H1 (cell line): Measurements from ENCODE around the gene MPP4. TPM values are rescaled to one million over a fixed set of nuclear protein-coding genes. Genes with fewer than 3 reads are reported as not detected.

Experiments
- CTCF ChIA-PET: fragments of 300-600 bp; sonication (Branson Sonifier 250); formaldehyde crosslinking; loops from one replicate; lab custom pipeline; 2021; ENCODE audit not compliant: partially characterized antibody; lab: Charles Lee
- POLR2A ChIA-PET: fragments of 300-600 bp; sonication (Branson Sonifier 250); formaldehyde crosslinking; loops from one replicate; lab custom pipeline; 2021; ENCODE audit warnings: inconsistent platforms; ENCODE audit not compliant: partially characterized antibody; lab: Charles Lee
- DNase-seq, 2 experiments: peaks; one replicate each; pipeline versions ENCODE4 v3.0.0 to v3.0.0-alpha.2; 2010 to 2022; ENCODE audit warnings: low spot score in 2 of 2, low read depth in 1 of 2, mixed read lengths in 1 of 2
- FAIRE-seq: peaks from 2 replicates; lab custom pipeline; 2011; peaks lifted over from hg19 to GRCh38; lab: Jason Lieb, UNC
- H2AFZ ChIP-seq: 2 replicates; pipeline ENCODE4 v1.8.1; 2012; ENCODE audit warnings: low read length, inconsistent platforms
- H2AK5ac ChIP-seq: 2 replicates; pipeline ENCODE4 v1.6.1; 2013; ENCODE audit warnings: low read depth, low read length
- H2BK120ac ChIP-seq: replicated peaks from 2 replicates; pipeline ENCODE3; 2013; ENCODE audit warnings: low read depth, low read length, inconsistent platforms
- H2BK12ac ChIP-seq: 2 replicates; pipeline ENCODE4 v1.6.1; 2013; ENCODE audit warnings: low read depth, low read length
- H2BK15ac ChIP-seq: 2 replicates; pipeline ENCODE4 v1.6.1; 2013; ENCODE audit warnings: low read length
- H2BK20ac ChIP-seq: 2 replicates; pipeline ENCODE4 v1.6.1; 2013; ENCODE audit warnings: low read length
- H2BK5ac ChIP-seq: 2 replicates; pipeline ENCODE4 v1.6.1; 2013; ENCODE audit warnings: low read depth, low read length
- H3K14ac ChIP-seq: 2 replicates; pipeline ENCODE4 v1.6.1; 2013; ENCODE audit warnings: inconsistent platforms; ENCODE audit not compliant: insufficient read length
- H3K18ac ChIP-seq: 2 replicates; pipeline ENCODE4 v1.6.1; 2013; ENCODE audit warnings: low read length; ENCODE audit errors: extremely low read depth
- H3K23ac ChIP-seq: 2 replicates; pipeline ENCODE4 v1.6.1; 2013; ENCODE audit warnings: inconsistent platforms; ENCODE audit not compliant: insufficient read length
- H3K23me2 ChIP-seq: 2 replicates; pipeline ENCODE4 v1.6.1; 2013; ENCODE audit warnings: low read depth, low read length
- H3K27ac ChIP-seq: 2 replicates; pipeline ENCODE4 v1.6.1; 2011; ENCODE audit warnings: low read depth, low read length, inconsistent platforms
- H3K27me3 ChIP-seq, 4 experiments: replicated peaks in 1 of 4; 1 replicate in 1 of 4; 2 replicates in 3 of 4; pipeline versions ENCODE4 v1.6.1 to v1.8.1; 2011 to 2013; ENCODE audit warnings: low read length in 3 of 4, mild to moderate bottlenecking in 3 of 4, inconsistent platforms in 2 of 4, mixed read lengths in 2 of 4, moderate library complexity in 1 of 4; ENCODE audit not compliant: control insufficient read depth in 3 of 4, insufficient read depth in 3 of 4; ENCODE audit errors: extremely low read depth in 1 of 4
- H3K36me3 ChIP-seq, 4 experiments: 2 replicates each; pipeline versions ENCODE4 v1.6.1 to v1.8.1; 2011 to 2013; ENCODE audit warnings: mild to moderate bottlenecking in 4 of 4, low read length in 3 of 4, moderate library complexity in 2 of 4, control low read depth in 1 of 4, inconsistent platforms in 1 of 4; ENCODE audit not compliant: insufficient read depth in 4 of 4, control insufficient read depth in 2 of 4
- H3K4ac ChIP-seq: replicated peaks from 2 replicates; pipeline ENCODE3; 2013; ENCODE audit warnings: low read length, low read depth, mixed read lengths, inconsistent platforms; ENCODE audit not compliant: insufficient read length
- H3K4me1 ChIP-seq, 4 experiments: replicated peaks in 1 of 4; 1 replicate in 1 of 4; 2 replicates in 3 of 4; pipeline versions ENCODE4 v1.6.1 to v1.8.1; 2011 to 2013; ENCODE audit warnings: low read length in 3 of 4, inconsistent platforms in 2 of 4, mixed read lengths in 1 of 4; ENCODE audit not compliant: insufficient read depth in 4 of 4, control insufficient read depth in 3 of 4
- H3K4me2 ChIP-seq, 2 experiments: 2 replicates each; pipeline versions ENCODE4 v1.6.1 to v1.8.1; 2011 to 2013; ENCODE audit warnings: low read depth in 2 of 2, low read length in 2 of 2, control low read depth in 1 of 2, inconsistent platforms in 1 of 2, mild to moderate bottlenecking in 1 of 2; ENCODE audit not compliant: insufficient read depth in 1 of 2
- H3K4me3 ChIP-seq, 4 experiments: fragments of 200-600, 300-600 bp in 1 of 4; sonication (generic), shearing (Covaris generic), sonication (Bioruptor Twin) in 1 of 4; 2 replicates each; pipeline versions ENCODE4 v1.5.1 to v1.8.1; 2011 to 2016; ENCODE audit warnings: low read length in 4 of 4, low read depth in 3 of 4, control low read depth in 2 of 4, inconsistent platforms in 2 of 4, mild to moderate bottlenecking in 2 of 4, mixed read lengths in 1 of 4, moderate library complexity in 1 of 4; ENCODE audit not compliant: insufficient read depth in 2 of 4; ENCODE audit errors: extremely low read depth in 1 of 4
- H3K56ac ChIP-seq: replicated peaks from 2 replicates; pipeline ENCODE3; 2013; ENCODE audit warnings: low read depth, mild to moderate bottlenecking, mixed read lengths, low read length, inconsistent platforms; ENCODE audit not compliant: insufficient read length
- H3K79me1 ChIP-seq: 2 replicates; pipeline ENCODE4 v1.6.1; 2013; ENCODE audit warnings: low read depth, low read length, control low read depth
- H3K79me2 ChIP-seq, 2 experiments: 2 replicates each; pipeline versions ENCODE4 v1.6.1 to v1.8.1; 2012 to 2013; ENCODE audit warnings: low read length in 2 of 2, mild to moderate bottlenecking in 2 of 2, inconsistent platforms in 1 of 2; ENCODE audit not compliant: insufficient read depth in 2 of 2, control insufficient read depth in 1 of 2
- H3K9ac ChIP-seq, 4 experiments: replicated peaks in 1 of 4; 1 replicate in 1 of 4; 2 replicates in 3 of 4; pipeline versions ENCODE4 v1.6.1 to v1.8.1; 2011 to 2013; ENCODE audit warnings: low read depth in 3 of 4, low read length in 3 of 4, control low read depth in 2 of 4, mild to moderate bottlenecking in 2 of 4, moderate library complexity in 2 of 4, inconsistent platforms in 1 of 4; ENCODE audit errors: extremely low read depth in 1 of 4
- H3K9me3 ChIP-seq, 2 experiments: 2 replicates each; pipeline versions ENCODE4 v1.6.1 to v1.8.1; 2012 to 2013; ENCODE audit warnings: mild to moderate bottlenecking in 2 of 2, moderate library complexity in 2 of 2, control low read depth in 1 of 2, inconsistent platforms in 1 of 2, low read depth in 1 of 2, low read length in 1 of 2, mixed read lengths in 1 of 2; ENCODE audit not compliant: insufficient read depth in 2 of 2
- H4K20me1 ChIP-seq, 2 experiments: replicated peaks in 1 of 2; 2 replicates each; pipeline versions ENCODE3 to v1.8.1; 2011 to 2013; ENCODE audit warnings: inconsistent platforms in 2 of 2, low read length in 2 of 2, mild to moderate bottlenecking in 1 of 2; ENCODE audit not compliant: insufficient read depth in 2 of 2, control insufficient read depth in 1 of 2
- H4K5ac ChIP-seq: 2 replicates; pipeline ENCODE4 v1.6.1; 2013; ENCODE audit warnings: low read length, low read depth, mixed read lengths, inconsistent platforms; ENCODE audit not compliant: insufficient read length
- H4K8ac ChIP-seq: 2 replicates; pipeline ENCODE4 v1.8.0; 2013; ENCODE audit warnings: mild to moderate bottlenecking, moderate library complexity, low read length, inconsistent platforms; ENCODE audit not compliant: insufficient read depth; ENCODE audit errors: extremely low read depth
- H4K91ac ChIP-seq: replicated peaks from 2 replicates; pipeline ENCODE3; 2013; ENCODE audit warnings: low read length, mixed read lengths, inconsistent platforms; ENCODE audit not compliant: insufficient read length
- ASH2L ChIP-seq: fragments of 200-600, 300-600 bp; sonication (generic); IDR thresholded peaks from one replicate; pipeline ENCODE4 v1.7.1; 2017; ENCODE audit warnings: low read length
- ATF2 ChIP-seq: IDR thresholded peaks from 2 replicates; pipeline ENCODE4 v1.6.1; 2012; ENCODE audit warnings: low read length, inconsistent platforms
- CTCF ChIP-seq, 3 experiments: IDR thresholded peaks; 1 replicate in 2 of 3; 2 replicates in 1 of 3; pipeline versions ENCODE4 v1.5.1 to v1.6.1; 2011; ENCODE audit warnings: low read length in 3 of 3, mild to moderate bottlenecking in 3 of 3, inconsistent platforms in 2 of 3, low read depth in 1 of 3, moderate library complexity in 1 of 3; ENCODE audit not compliant: insufficient read depth in 1 of 3; ENCODE audit errors: control extremely low read depth in 1 of 3
- KDM4A ChIP-seq: IDR thresholded peaks from one replicate; pipeline ENCODE4 v1.7.1; 2012; ENCODE audit warnings: low read depth, mild to moderate bottlenecking, moderate library complexity, low read length, inconsistent platforms; ENCODE audit not compliant: severe bottlenecking
- NRF1 ChIP-seq: IDR thresholded peaks from 2 replicates; pipeline ENCODE4 v1.6.1; 2011; ENCODE audit warnings: mild to moderate bottlenecking, low read depth, low read length, improper control_type of control experiment
- POLR2AphosphoS5 ChIP-seq: IDR thresholded peaks from 2 replicates; pipeline ENCODE4 v1.6.1; 2011; ENCODE audit warnings: low read depth, low read length
- RAD21 ChIP-seq, 2 experiments: IDR thresholded peaks in 1 of 2; conservative IDR thresholded peaks in 1 of 2; 2 replicates each; pipeline ENCODE4 v1.6.1; 2011; ENCODE audit warnings: low read depth in 2 of 2, low read length in 2 of 2, improper control_type of control experiment in 1 of 2, inconsistent platforms in 1 of 2, mild to moderate bottlenecking in 1 of 2, moderate library complexity in 1 of 2
- RXRA ChIP-seq: IDR thresholded peaks from 2 replicates; pipeline ENCODE4 v1.6.1; 2011; ENCODE audit warnings: low read depth, mild to moderate bottlenecking, low read length, moderate library complexity; ENCODE audit not compliant: insufficient read depth
- SP1 ChIP-seq: IDR thresholded peaks from 2 replicates; pipeline ENCODE4 v1.6.1; 2011; ENCODE audit warnings: low read depth, low read length
- ZNF274 ChIP-seq: IDR thresholded peaks from 2 replicates; pipeline ENCODE4 v1.7.0; 2012; ENCODE audit warnings: low read length, borderline replicate concordance; ENCODE audit errors: extremely low read depth
- WGBS, 2 experiments: shearing (Covaris generic) in 1 of 2; methylation state at CpG; one replicate each; pipeline versions ENCODE4 v1.1.6 to v1.1.7; 2013 to 2015; ENCODE audit warnings: low lambda C conversion rate in 2 of 2, mixed read lengths in 2 of 2, inconsistent platforms in 1 of 2, low coverage in 1 of 2, missing lambda C conversion rate in 1 of 2; ENCODE audit not compliant: insufficient replicate concordance in 2 of 2, insufficient coverage in 1 of 2, insufficient read length in 1 of 2; ENCODE audit errors: extremely low coverage in 1 of 2, missing lambda C conversion rate in 1 of 2; 5-methylcytosine and 5-hydroxymethylcytosine counted together
- polyA plus RNA-seq, 7 experiments: library from polyadenylated mRNA; depleted of rRNA in 3 of 7; stranded (reverse) in 5 of 7; unstranded in 2 of 7; fragments of >200 nt in 5 of 7; fragments of 200-250 nt in 2 of 7; gene quantifications; 1 replicate in 5 of 7; 2 replicates in 1 of 7; 4 replicates in 1 of 7; pipeline versions ENCODE4 v1.2.1 to v1.2.3, GENCODE V29; 2011 to 2013; ENCODE audit warnings: missing spikeins in 2 of 7, mixed read lengths in 2 of 7
- total RNA-seq: library from RNA; stranded (reverse); fragmentation: NEBNext Ultra II Directional; extraction: Animal tissue kit (Norgen Biotek cat#: 25700); gene quantifications from 2 replicates; pipeline ENCODE4 v1.2.1, GENCODE V29; 2021

Gene MPP4
- total and polyA plus RNA-seq, 2 of the 8 experiments (the other 6 are each of a cell fraction or from before 2014, with no cell fraction given): not detected

- no peaks in the 10 kb centered on the region for H3K9me3 ChIP-seq
- no peak overlapping the region for H3K18ac ChIP-seq
- no peak overlapping the region for H3K14ac ChIP-seq
- H2BK120ac ChIP-seq: no peak overlapping the region
- no peak overlapping the region for H2BK5ac ChIP-seq
- H2BK15ac ChIP-seq: no peak overlapping the region
- H2BK20ac ChIP-seq: no peak overlapping the region
- H4K20me1 ChIP-seq: no peaks in the 10 kb centered on the region
- H4K8ac ChIP-seq: no peak overlapping the region
- no peaks in the 10 kb centered on the region for H3K27me3 ChIP-seq
- H2AFZ ChIP-seq: no peak overlapping the region; the same call in 1 of the 2 replicates
- FAIRE-seq: no peak
- H3K9ac ChIP-seq: no peak overlapping the region
- 72% methylated on average over 5 of the region's 5 CpGs; no CpG with 5 or more reads in 1 of the 2 experiments for WGBS, 2 experiments
- no peaks in the 10 kb centered on the region for H3K79me2 ChIP-seq
- no peak overlapping the region for H3K27ac ChIP-seq
- H2BK12ac ChIP-seq: no peak overlapping the region
- no peak overlapping the region for H3K56ac ChIP-seq
- H3K23me2 ChIP-seq: no peaks in the 10 kb centered on the region
- no peak overlapping the region for H4K91ac ChIP-seq
- no peak overlapping the region for H3K23ac ChIP-seq
- H3K4me1 ChIP-seq: no peaks in the 10 kb centered on the region; a peak in 1 of 7 replicates
- no peaks in the 10 kb centered on the region for H3K36me3 ChIP-seq
- H3K4me2 ChIP-seq: no peak overlapping the region
- H3K4me3 ChIP-seq: no peak overlapping the region
- no peak overlapping the region for H3K4ac ChIP-seq
- POLR2A ChIA-PET: no interaction called here
- H3K79me1 ChIP-seq: no peaks in the 10 kb centered on the region
- no peak overlapping the region for H2AK5ac ChIP-seq
- H4K5ac ChIP-seq: no peak overlapping the region
- CTCF ChIA-PET: interaction anchor here (0.6 to 0.8 kb wide), 3 partner anchors 10 to 59 kb away, joined by 3 read pairs; no protein-coding TSS in a partner anchor
- no peak for DNase-seq
- TF ChIP-seq ATF2: no peak
- TF ChIP-seq SP1: no peak
- TF ChIP-seq NRF1: no peak
- TF ChIP-seq RAD21 (IDR thresholded peaks at IDR 0.05 in 1 of 2, conservative IDR thresholded peaks at IDR 0.05 in 1 of 2; ENCODE audit: low read depth in 2 of 2, low read length in 2 of 2): no peak
- no peak for TF ChIP-seq ASH2L
- TF ChIP-seq CTCF (IDR thresholded peaks at IDR 0.05; ENCODE audit: control extremely low read depth in 1 of 3, insufficient read depth in 1 of 3, low read depth in 1 of 3, low read length in 3 of 3): no peak
- no peak for TF ChIP-seq ZNF274
- TF ChIP-seq KDM4A: no peak
- TF ChIP-seq RXRA: no peak
- TF ChIP-seq POLR2AphosphoS5: no peak
Measured at GRCh38 chr2:201661366-201661765, 37.1 kb downstream of the MPP4 start.
